ENCODE measurements around the gene NEDD9. TPM values are rescaled to one million over a fixed set of nuclear protein-coding genes. Genes with fewer than 3 reads are reported as not detected.

The NEDD9 gene
- total RNA-seq, 4 donors from 2014 or later, result 7.7 to 14.9 (median 10.9) TPM

DNA sequence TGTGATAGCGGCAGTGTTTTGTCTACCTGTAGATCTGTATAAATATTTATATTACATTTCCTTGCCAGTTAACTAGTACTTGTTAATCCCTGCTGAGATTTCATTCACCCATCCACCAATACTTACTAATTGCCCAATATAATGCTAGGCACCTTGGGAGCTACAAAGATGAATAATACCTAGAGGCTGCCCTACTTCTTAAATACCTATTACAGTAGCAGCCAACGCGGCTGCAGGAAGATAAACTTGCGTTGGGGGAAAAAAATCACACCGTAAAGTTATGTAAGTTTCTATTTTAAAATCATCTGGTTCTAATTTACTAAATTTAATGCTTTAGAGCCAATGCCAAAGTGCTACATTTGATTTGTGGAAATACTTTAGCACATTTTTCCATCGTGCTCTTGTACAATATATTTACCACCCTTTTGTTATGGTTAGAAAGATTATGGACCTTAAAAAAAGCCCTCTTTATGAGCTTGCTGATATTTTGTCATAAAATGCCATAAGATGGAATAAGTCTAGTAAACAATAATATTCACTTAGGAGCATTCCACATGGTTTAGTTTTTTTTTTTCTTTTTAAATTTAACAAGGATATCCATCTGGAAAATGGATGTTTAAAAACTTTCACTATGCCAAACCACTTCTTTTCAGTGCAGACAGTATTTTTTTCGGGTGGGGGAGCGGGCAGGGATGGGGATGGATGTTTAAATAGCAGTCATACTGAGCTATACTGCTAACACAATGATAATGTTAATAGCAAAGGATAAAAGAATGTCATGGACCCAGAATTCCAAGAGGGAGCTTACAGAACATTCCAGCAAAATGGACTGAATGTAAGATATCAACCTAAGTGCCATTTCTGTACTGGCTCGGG lies 13.2 kb upstream of the NEDD9 start:
- Histone ChIP-seq H3K9me3 (peaks cover 0 to 4% (median 0%) of the 10 kb centered on the region in 3 donors), H3K4me3 (no peak overlapping the region), H3K27ac (peak overlapping the region in 1 of 4 donors; percentile 11), H3K36me3 (no peaks in the 10 kb centered on the region), H3K27me3 (no peaks in the 10 kb centered on the region), H3K4me1 (peaks cover 0 to 22% (median 9%) of the 10 kb centered on the region in 3 donors)
- intact Hi-C loops (cut with DNase I), result no loop called here
- TF ChIP-seq, protein P1, sequence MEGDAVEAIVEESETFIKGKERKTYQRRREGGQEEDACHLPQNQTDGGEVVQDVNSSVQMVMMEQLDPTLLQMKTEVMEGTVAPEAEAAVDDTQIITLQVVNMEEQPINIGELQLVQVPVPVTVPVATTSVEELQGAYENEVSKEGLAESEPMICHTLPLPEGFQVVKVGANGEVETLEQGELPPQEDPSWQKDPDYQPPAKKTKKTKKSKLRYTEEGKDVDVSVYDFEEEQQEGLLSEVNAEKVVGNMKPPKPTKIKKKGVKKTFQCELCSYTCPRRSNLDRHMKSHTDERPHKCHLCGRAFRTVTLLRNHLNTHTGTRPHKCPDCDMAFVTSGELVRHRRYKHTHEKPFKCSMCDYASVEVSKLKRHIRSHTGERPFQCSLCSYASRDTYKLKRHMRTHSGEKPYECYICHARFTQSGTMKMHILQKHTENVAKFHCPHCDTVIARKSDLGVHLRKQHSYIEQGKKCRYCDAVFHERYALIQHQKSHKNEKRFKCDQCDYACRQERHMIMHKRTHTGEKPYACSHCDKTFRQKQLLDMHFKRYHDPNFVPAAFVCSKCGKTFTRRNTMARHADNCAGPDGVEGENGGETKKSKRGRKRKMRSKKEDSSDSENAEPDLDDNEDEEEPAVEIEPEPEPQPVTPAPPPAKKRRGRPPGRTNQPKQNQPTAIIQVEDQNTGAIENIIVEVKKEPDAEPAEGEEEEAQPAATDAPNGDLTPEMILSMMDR (IDR thresholded peaks at IDR 0.05), result no peak
- TF ChIP-seq POLR2A (IDR thresholded peaks at IDR 0.05), result no peak
- no peak for DNase-seq
- 54 to 59% methylated on average over 9 of the region's 9 CpGs for WGBS, 2 donors

DNA sequence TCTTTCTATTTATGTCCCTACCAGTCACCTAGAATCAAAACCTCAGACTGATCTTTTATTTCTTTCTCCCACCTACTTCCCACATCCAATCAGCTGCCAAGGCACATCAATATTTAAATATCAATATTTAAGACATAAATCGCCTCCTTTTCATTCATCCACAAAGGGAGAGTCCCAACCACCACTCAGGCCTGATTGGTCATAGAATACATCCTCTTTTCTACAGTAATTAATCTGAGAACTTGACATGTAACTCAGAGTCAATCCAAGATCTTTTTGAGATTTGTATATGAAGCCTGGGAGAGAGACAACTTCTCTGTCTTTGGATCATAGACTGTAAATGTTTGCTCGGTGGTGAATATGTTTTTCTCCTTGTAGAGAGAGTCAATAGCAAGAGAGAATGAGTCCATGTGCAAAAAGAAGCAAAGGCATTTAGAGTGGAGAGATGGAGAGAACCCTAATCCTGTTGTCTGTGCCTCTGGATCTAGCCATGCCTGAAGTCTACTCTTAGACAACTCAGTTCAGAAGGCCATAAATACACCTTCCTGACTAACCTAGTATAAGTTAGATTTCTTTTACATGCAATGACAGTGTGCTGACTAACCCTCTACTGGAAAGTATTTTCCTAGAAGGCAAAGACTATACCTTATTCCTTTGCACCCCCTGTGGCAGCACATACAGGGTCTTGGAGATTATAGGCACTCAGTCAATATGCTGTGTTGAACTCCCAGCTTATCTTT lies 12.1 kb upstream of the NEDD9 start:
- H3K4me3 ChIP-seq, result no peak overlapping the region
- intact Hi-C loops (cut with DNase I), result no loop called here
- no peak for TF ChIP-seq POLR2A (IDR thresholded peaks at IDR 0.05)
- TF ChIP-seq, protein P1 (IDR thresholded peaks at IDR 0.05), result no peak

DNA sequence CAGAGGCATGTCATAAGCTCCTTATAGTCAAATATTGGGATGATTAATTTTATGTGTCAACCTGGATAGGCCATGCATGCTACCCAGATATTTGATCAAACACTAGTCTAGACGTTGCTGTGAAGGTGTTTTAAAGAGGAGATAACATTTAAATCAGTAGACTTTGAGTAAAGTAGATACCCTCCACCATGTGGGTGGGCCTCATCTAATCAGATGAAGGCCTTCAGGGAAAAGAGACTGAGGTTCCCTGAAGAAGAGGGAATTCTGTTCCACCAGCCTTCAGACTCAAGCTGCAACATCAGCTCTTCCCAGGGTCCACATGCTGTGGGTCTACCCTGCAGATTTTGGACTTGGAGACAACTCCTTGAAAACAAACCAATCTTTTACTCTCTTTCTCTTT lies 11.4 kb upstream of the NEDD9 start:
- Histone ChIP-seq H3K27ac (no peak overlapping the region), H3K27me3 (no peaks in the 10 kb centered on the region), H3K4me3 (no peak overlapping the region), H3K36me3 (no peaks in the 10 kb centered on the region), H3K4me1 (peaks cover 0 to 22% (median 9%) of the 10 kb centered on the region in 3 donors), H3K9me3 (no peaks in the 10 kb centered on the region)
- intact Hi-C loops (cut with DNase I), result no loop called here
- 54 to 92% methylated on average over 1 of the region's 1 CpG for WGBS, 2 donors
- TF ChIP-seq POLR2A (IDR thresholded peaks at IDR 0.05), result no peak
- TF ChIP-seq, protein P1 (IDR thresholded peaks at IDR 0.05), result no peak
- no peak for DNase-seq

More for the DNA sequence above, 12.1 kb upstream of the NEDD9 start:
- Histone ChIP-seq H3K4me1 (peaks cover 0 to 22% (median 9%) of the 10 kb centered on the region in 3 donors), H3K36me3 (no peaks in the 10 kb centered on the region), H3K9me3 (peaks cover 0 to 4% (median 0%) of the 10 kb centered on the region in 3 donors), H3K27ac (peak overlapping the region in 1 of 4 donors; percentile 10), H3K27me3 (no peaks in the 10 kb centered on the region)
- no peak for DNase-seq
- WGBS, 2 donors, result 35 to 43% methylated on average over 2 of the region's 2 CpGs

- Histone ChIP-seq H3K9me3 (no peaks in the 10 kb centered on the region), H3K36me3 (no peaks in the 10 kb centered on the region), H3K4me3 (no peak overlapping the region), H3K4me1 (peaks cover 0 to 22% (median 9%) of the 10 kb centered on the region in 3 donors), H3K27ac (no peak overlapping the region), H3K27me3 (no peaks in the 10 kb centered on the region)
- TF ChIP-seq POLR2A (IDR thresholded peaks at IDR 0.05), result no peak
- TF ChIP-seq, protein P1 (IDR thresholded peaks at IDR 0.05), result no peak
- intact Hi-C loops (cut with DNase I), result no loop called here
- DNase-seq, result no peak
Observed at GRCh38 chr6:11242711-11243110, 10.2 kb upstream of the NEDD9 start.

DNA sequence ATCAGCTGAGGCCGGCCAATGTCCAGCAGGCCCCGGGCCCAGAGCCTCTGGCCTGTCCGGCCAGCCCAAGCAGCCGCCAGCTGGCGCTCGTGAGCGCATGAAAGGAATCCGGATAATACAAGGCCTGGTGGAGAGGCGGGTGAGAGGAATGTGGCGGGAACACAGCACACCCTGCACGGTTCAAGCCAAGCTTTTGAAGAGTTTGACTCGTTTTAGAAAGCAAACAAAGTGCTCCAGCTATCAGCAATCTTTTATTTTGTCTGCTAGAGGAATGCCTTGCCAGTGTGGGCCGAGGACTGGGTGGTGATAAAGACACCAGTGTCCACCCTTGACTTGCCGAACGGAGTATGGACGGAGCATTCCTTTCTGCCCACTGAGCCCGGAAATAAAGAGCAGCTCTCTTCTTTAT lies 9.3 kb upstream of the NEDD9 start:
- DNase-seq, result no peak

More for the DNA sequence above, 9.3 kb upstream of the NEDD9 start:
- Histone ChIP-seq H3K36me3 (no peaks in the 10 kb centered on the region), H3K27me3 (no peaks in the 10 kb centered on the region), H3K4me3 (no peak overlapping the region), H3K4me1 (peaks cover 0 to 22% (median 9%) of the 10 kb centered on the region in 3 donors), H3K9me3 (no peaks in the 10 kb centered on the region), H3K27ac (no peak overlapping the region)
- intact Hi-C loops (cut with DNase I), result no loop called here
- TF ChIP-seq, protein P1 (IDR thresholded peaks at IDR 0.05), result peak in 3 of 6 experiments; percentile 46 to 74 (median 49)
- no peak for TF ChIP-seq POLR2A (IDR thresholded peaks at IDR 0.05)
- WGBS, 2 donors, result 41 to 68% methylated on average over 9 of the region's 17 CpGs

All from esophagus squamous epithelium (tissue), 5 donors.